ENCODE data around the gene LENG8. TPM values are rescaled to one million over a fixed set of nuclear protein-coding genes. Genes with fewer than 3 reads are reported as not detected.
"Not testable (repeated sequence)": the region's sequence is repeated elsewhere in the genome, so short reads cannot be mapped to it uniquely, and the experiment has no call there.

The LENG8 gene
- total RNA-seq, 1 donor from 2014 or later: 199 TPM

DNA sequence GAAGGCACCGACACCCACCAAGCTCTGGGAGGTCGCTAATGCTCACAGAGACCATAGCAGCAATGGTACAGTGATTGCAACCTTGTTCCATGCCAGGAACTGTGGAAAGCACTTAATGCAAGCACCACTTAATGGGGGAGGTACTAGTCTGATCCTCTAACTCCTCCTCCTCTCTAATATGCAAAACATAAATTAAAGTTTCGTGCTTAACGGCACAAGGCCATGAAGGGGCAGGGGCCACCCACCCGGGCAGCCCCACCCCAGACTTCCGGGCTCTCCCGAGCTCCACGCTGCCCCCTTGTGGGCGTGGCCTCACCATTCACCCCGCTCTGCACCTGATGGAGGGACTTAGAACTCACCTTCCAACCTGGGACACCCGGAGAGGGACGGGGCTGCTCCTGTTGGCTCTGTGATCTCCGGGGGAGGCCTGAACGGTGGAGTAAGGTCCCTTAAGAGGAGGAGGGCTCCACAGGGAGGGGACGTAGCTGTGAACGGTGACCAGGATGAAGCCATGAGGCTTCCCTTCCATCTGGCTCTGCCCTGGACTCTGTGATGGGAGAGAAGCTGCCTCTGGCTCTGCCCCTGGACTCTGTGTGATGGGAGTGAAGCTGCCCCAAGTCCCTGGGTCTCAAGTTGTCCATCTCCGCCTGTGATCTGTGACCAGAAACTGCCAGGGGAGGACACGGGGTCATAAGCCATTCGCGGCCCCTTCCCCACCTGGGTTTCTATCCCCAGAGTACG, 60.4 kb downstream of the LENG8 start:
- intact Hi-C loops (cut with micrococcal nuclease): not testable (repeated sequence)

Other genes starting within 250 kb of the LENG8 start
- gene RPS9, start 248.3 kb upstream of the LENG8 start, total RNA-seq: 1,118 and 1,120 TPM in 2 replicates
- 3.9 and 5.0 TPM in 2 replicates for gene LILRB3, start 226.2 kb upstream of the LENG8 start, total RNA-seq
- gene LILRA6, start 206.4 kb upstream of the LENG8 start, total RNA-seq: 0.63 and 1.1 TPM in 2 replicates
- not detected in 2 replicates for gene LILRB5, start 191.9 kb upstream of the LENG8 start, total RNA-seq
- not detected in 2 replicates for gene LILRB2, start 168.1 kb upstream of the LENG8 start, total RNA-seq
- not detected in 2 replicates for gene LILRA5, start 136.0 kb upstream of the LENG8 start, total RNA-seq
- not detected in 2 replicates for gene LILRA4, start 110.0 kb upstream of the LENG8 start, total RNA-seq
- 94.0 and 99.5 TPM in 2 replicates for gene LAIR1, start 84.3 kb upstream of the LENG8 start, total RNA-seq
- gene TTYH1, start 33.7 kb upstream of the LENG8 start, total RNA-seq: 2.2 and 2.4 TPM in 2 replicates
- gene LENG9, start 14.6 kb downstream of the LENG8 start, total RNA-seq: 6.0 and 7.1 TPM in 2 replicates
- gene CDC42EP5, start 24.1 kb downstream of the LENG8 start, total RNA-seq: not detected in 2 replicates
- gene LAIR2, start 53.6 kb downstream of the LENG8 start, total RNA-seq: 12.0 and 16.2 TPM in 2 replicates
- gene LILRA2, start 124.6 kb downstream of the LENG8 start, total RNA-seq: 0.15 TPM in 1 of 2 replicates, not detected in the other
- gene LILRA1, start 144.4 kb downstream of the LENG8 start, total RNA-seq: not detected in 2 replicates
- gene LILRB1, start 181.3 kb downstream of the LENG8 start, total RNA-seq: not detected in 2 replicates
- 0.22 TPM in 1 of 2 replicates, not detected in the other for gene LILRB4, start 213.8 kb downstream of the LENG8 start, total RNA-seq